Measurements from ENCODE around the gene WDR6. TPM values are rescaled to one million over a fixed set of nuclear protein-coding genes. Genes with fewer than 3 reads are reported as not detected.
"Not testable (repeated sequence)": the region's sequence is repeated elsewhere in the genome, so short reads cannot be mapped to it uniquely, and the experiment has no call there.

Gene WDR6
- polyA plus RNA-seq, 2 donors: 64.5 to 79.0 TPM

DNA sequence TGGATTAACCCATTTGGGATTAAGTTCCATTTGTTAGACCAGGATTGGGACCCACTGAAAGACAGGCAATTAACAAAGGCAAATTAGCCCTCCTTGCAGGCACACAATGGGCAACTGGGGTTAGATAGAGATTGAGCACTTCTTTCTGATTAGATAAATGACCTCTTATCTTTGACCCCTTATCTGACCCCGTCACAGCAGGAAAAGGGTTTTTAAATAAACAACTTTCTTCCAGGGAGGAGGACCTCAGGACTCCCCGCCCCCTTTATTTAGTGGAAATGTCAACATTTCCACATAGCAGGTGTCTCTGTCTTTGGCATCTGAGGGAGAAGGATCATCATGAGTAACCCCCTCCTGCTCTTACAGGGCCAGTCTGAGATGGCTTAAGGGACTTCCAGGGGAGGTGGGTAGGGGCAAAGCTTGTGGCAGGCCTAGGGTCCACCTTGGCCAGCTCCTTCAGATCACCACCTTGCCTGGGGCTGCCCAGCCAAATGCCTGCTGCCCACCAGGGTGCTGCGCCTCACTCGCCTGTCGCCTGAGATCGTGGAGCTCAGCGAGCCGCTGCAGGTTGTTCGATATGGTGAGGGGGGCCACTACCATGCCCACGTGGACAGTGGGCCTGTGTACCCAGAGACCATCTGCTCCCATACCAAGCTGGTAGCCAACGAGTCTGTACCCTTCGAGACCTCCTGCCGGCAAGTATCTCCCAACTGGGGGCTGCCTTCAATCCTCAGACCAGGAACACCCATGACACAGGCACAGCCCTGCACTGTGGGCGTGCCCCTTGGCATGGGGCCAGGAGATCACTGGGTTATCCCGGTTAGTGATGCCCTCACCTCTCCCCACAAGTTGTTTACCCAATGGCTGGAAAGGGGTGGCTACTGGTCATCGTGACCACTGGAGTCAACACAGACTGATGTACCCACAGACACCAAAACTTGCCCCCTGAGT, 2.6 kb upstream of the WDR6 start:
- H3K4me3 ChIP-seq (ENCODE audit: low read depth in 1 of 2, low read length in 2 of 2): no peak overlapping the region
- no peaks in the 10 kb centered on the region for H3K9me3 ChIP-seq (ENCODE audit: control insufficient read depth in 2 of 2, insufficient read depth in 1 of 2, low read depth in 1 of 2, low read length in 1 of 2)
- no peaks in the 10 kb centered on the region for H3K27me3 ChIP-seq (ENCODE audit: control insufficient read depth in 1 of 2, insufficient read depth in 2 of 2, low read length in 2 of 2)
- WGBS, 2 donors: 84% methylated on average over 16 of the region's 16 CpGs
- H3K27ac ChIP-seq (ENCODE audit: low read depth in 2 of 2, low read length in 1 of 2): peak overlapping the region in 1 of 2 donors; percentile 6
- H3K36me3 ChIP-seq (ENCODE audit: control insufficient read depth in 2 of 2, insufficient read depth in 2 of 2, low read length in 1 of 2): no peaks in the 10 kb centered on the region
- peaks cover 0 to 15% of the 10 kb centered on the region in 2 donors for H3K4me1 ChIP-seq (ENCODE audit: control insufficient read depth in 2 of 2, insufficient read depth in 2 of 2, low read length in 1 of 2)

DNA sequence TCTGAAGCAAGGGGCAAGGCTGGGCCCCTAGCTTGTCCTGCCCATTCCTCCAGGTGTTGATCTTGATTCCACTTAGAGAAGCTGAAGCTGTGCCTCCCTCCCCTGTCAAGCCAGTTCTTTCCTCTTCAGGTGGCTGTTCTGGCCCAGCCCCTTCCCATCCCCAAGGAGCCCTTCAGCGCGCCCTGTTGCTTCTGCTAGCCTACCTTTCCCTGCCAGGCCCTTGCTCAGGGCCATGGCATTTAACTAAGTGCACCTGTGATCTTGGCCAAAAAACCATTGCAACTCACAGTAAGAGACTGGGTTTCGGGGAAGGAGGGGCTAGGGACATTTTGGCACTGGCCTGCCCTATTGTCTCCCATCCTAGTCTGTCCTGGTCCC, 1.9 kb upstream of the WDR6 start:
- H3K27me3 ChIP-seq (ENCODE audit: control insufficient read depth in 1 of 2, insufficient read depth in 2 of 2, low read length in 2 of 2): no peaks in the 10 kb centered on the region
- peaks cover 0 to 15% of the 10 kb centered on the region in 2 donors for H3K4me1 ChIP-seq (ENCODE audit: control insufficient read depth in 2 of 2, insufficient read depth in 2 of 2, low read length in 1 of 2)
- H3K27ac ChIP-seq (ENCODE audit: low read depth in 2 of 2, low read length in 1 of 2): peak overlapping the region in 1 of 2 donors; percentile 6
- WGBS, 2 donors: 95 to 96% methylated on average over 3 of the region's 3 CpGs
- no peaks in the 10 kb centered on the region for H3K36me3 ChIP-seq (ENCODE audit: control insufficient read depth in 2 of 2, insufficient read depth in 2 of 2, low read length in 1 of 2)
- H3K9me3 ChIP-seq (ENCODE audit: control insufficient read depth in 2 of 2, insufficient read depth in 1 of 2, low read depth in 1 of 2, low read length in 1 of 2): no peaks in the 10 kb centered on the region
- no peak overlapping the region for H3K4me3 ChIP-seq (ENCODE audit: low read depth in 1 of 2, low read length in 2 of 2)

DNA sequence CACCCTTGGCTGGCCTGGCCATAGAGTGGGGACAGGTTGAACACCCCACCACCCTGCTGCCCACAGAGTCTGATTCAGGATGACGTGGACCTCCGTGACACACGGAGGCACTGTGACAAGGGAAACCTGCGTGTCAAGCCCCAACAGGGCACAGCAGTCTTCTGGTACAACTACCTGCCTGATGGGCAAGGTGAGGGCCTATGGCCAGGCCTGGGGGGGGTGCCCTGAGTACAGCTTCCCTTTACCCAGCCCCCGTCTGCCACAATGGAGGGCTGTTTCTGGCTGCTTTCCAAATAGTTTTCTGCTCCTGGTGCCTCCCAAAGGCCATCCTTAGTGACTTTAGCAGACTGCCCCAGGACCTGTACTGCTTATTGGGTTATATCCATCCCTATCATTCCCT, 1.2 kb upstream of the WDR6 start:
- H3K36me3 ChIP-seq (ENCODE audit: control insufficient read depth in 2 of 2, insufficient read depth in 2 of 2, low read length in 1 of 2): no peaks in the 10 kb centered on the region
- no peak overlapping the region for H3K4me3 ChIP-seq (ENCODE audit: low read depth in 1 of 2, low read length in 2 of 2)
- WGBS, 2 donors: 93 to 94% methylated on average over 5 of the region's 5 CpGs
- H3K27ac ChIP-seq (ENCODE audit: low read depth in 2 of 2, low read length in 1 of 2): peak overlapping the region in 1 of 2 donors; percentile 99
- peaks cover 0 to 15% of the 10 kb centered on the region in 2 donors for H3K4me1 ChIP-seq (ENCODE audit: control insufficient read depth in 2 of 2, insufficient read depth in 2 of 2, low read length in 1 of 2)
- H3K9me3 ChIP-seq (ENCODE audit: control insufficient read depth in 2 of 2, insufficient read depth in 1 of 2, low read depth in 1 of 2, low read length in 1 of 2): no peaks in the 10 kb centered on the region
- H3K27me3 ChIP-seq (ENCODE audit: control insufficient read depth in 1 of 2, insufficient read depth in 2 of 2, low read length in 2 of 2): no peaks in the 10 kb centered on the region

DNA sequence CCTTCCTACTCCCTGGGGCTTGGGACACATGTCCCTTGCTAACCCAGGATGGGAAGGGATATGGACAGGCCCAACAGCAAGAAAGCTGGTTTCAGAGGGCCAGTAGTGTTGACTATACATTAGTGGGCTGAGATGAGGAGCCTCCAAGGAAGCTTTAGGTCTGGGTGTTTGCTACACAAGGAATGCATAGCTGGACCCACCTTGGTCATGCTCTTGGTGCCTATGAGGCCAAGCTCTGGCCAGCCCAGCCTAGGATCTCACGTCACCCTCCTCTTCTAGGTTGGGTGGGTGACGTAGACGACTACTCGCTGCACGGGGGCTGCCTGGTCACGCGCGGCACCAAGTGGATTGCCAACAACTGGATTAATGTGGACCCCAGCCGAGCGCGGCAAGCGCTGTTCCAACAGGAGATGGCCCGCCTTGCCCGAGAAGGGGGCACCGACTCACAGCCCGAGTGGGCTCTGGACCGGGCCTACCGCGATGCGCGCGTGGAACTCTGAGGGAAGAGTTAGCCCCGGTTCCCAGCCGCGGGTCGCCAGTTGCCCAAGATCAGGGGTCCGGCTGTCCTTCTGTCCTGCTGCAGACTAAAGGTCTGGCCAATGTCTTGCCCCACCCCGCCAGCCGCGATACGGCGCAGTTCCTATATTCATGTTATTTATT, 653 bp upstream of the WDR6 start:
- H3K9me3 ChIP-seq (ENCODE audit: control insufficient read depth in 2 of 2, insufficient read depth in 1 of 2, low read depth in 1 of 2, low read length in 1 of 2): no peaks in the 10 kb centered on the region
- 2% methylated on average over 32 of the region's 32 CpGs for WGBS, 2 donors
- H3K4me3 ChIP-seq (ENCODE audit: low read depth in 1 of 2, low read length in 2 of 2): peak overlapping the region; percentile 72 to 75
- peak overlapping the region; percentile 97 to 99 for H3K27ac ChIP-seq (ENCODE audit: low read depth in 2 of 2, low read length in 1 of 2)
- H3K36me3 ChIP-seq (ENCODE audit: control insufficient read depth in 2 of 2, insufficient read depth in 2 of 2, low read length in 1 of 2): no peaks in the 10 kb centered on the region
- no peaks in the 10 kb centered on the region for H3K27me3 ChIP-seq (ENCODE audit: control insufficient read depth in 1 of 2, insufficient read depth in 2 of 2, low read length in 2 of 2)
- peaks cover 0 to 18% of the 10 kb centered on the region in 2 donors for H3K4me1 ChIP-seq (ENCODE audit: control insufficient read depth in 2 of 2, insufficient read depth in 2 of 2, low read length in 1 of 2)

DNA sequence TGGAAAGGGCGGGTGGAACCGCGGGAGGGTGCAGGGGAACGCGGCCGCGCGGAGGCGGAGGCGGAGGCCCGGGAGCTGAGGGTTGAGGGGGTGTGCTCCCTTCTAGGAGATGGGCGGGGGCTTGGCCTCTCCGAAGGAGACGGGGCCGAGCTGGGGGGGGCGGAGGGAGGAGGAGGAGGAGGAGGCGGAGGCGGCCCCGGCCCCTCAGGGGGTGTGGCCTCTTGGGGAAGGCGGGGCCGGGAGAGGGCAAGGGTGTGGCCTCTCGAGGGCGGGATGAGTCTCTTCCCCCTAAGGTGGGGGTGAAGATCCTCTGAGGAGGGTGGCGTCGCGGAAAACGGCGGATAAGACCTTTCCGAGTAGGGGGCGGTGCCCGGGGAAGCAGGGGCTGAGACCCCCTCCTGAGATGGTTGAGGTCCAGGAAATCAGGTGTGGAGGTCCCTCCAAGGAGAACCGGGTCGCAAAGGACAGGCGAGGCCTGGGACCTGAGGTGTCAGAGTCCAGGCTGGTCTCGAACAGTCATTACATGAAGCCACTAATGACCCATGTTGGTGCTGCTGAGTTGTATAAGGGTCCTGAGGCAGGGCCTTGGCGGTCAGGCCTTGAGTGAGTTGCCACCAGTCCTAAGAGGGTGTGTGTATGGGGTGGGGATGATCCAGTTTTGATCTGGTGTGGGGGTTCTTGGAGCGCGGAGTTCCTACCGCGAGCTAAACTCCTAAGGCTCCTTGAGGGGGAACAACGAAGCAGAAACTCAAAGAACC, 759 bp downstream of the WDR6 start:
- WGBS, 2 donors: 11 to 12% methylated on average over 39 to 41 of the region's 41 CpGs
- H3K36me3 ChIP-seq (ENCODE audit: control insufficient read depth in 2 of 2, insufficient read depth in 2 of 2, low read length in 1 of 2): peaks cover 5 to 8% of the 10 kb centered on the region in 2 donors

DNA sequence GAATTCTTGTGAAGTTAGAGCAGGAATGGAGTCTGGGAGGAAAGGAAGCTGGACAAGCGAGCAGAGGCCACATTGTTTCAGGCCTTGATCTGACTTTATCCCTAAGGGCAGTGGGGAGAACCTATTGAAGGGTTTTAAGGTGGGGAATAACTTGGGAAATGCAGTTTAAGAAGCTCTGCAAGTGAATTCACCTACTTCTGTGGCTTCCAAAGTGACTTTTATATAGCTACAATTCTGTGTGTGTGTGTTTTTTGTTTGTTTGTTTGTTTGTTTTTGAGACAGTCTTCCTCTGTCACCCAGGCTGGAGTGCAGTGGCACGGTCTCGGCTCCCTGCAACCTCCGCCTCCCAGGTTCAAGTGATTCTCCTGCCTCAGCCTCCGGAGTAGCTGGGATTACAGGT, 1.4 kb downstream of the WDR6 start:
- H3K36me3 ChIP-seq (ENCODE audit: control insufficient read depth in 2 of 2, insufficient read depth in 2 of 2, low read length in 1 of 2): peaks cover 8 to 10% of the 10 kb centered on the region in 2 donors
- not testable (repeated sequence) for H3K4me3 ChIP-seq (ENCODE audit: low read depth in 1 of 2, low read length in 2 of 2); H3K27me3 ChIP-seq (ENCODE audit: control insufficient read depth in 1 of 2, insufficient read depth in 2 of 2, low read length in 2 of 2); H3K9me3 ChIP-seq (ENCODE audit: control insufficient read depth in 2 of 2, insufficient read depth in 1 of 2, low read depth in 1 of 2, low read length in 1 of 2)
- H3K27ac ChIP-seq (ENCODE audit: low read depth in 2 of 2, low read length in 1 of 2): peak overlapping the region; percentile 97 to 99
- peaks cover 0 to 28% of the 10 kb centered on the region in 2 donors for H3K4me1 ChIP-seq (ENCODE audit: control insufficient read depth in 2 of 2, insufficient read depth in 2 of 2, low read length in 1 of 2)
- 78 to 84% methylated on average over 5 of the region's 5 CpGs for WGBS, 2 donors

More for the DNA sequence above, 759 bp downstream of the WDR6 start:
- Histone ChIP-seq H3K9me3 (ENCODE audit: control insufficient read depth in 2 of 2, insufficient read depth in 1 of 2, low read depth in 1 of 2, low read length in 1 of 2) (no peaks in the 10 kb centered on the region), H3K4me3 (ENCODE audit: low read depth in 1 of 2, low read length in 2 of 2) (peak overlapping the region; percentile 72 to 75), H3K27me3 (ENCODE audit: control insufficient read depth in 1 of 2, insufficient read depth in 2 of 2, low read length in 2 of 2) (no peaks in the 10 kb centered on the region), H3K4me1 (ENCODE audit: control insufficient read depth in 2 of 2, insufficient read depth in 2 of 2, low read length in 1 of 2) (peaks cover 0 to 25% of the 10 kb centered on the region in 2 donors), H3K27ac (ENCODE audit: low read depth in 2 of 2, low read length in 1 of 2) (peak overlapping the region; percentile 97 to 99)

DNA sequence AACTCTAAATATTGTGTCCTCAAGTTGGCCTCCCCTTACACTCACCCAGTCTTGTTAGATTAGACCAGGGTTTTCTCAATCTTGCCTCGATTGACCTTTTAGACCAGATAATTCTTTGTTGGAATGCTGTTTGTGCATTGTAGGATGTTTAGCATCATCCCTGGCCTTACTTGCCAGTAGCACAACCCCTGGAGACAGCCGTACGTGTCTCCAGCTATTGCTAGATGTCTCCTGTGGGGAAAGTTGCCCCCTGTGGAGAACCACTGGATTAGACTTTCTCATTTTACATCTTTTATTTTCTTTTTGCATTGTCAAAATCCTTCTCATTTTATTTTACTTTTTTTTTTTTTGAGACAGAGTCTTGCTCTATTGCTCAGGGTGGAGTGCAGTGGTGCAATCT, 2.2 kb downstream of the WDR6 start:
- no peak overlapping the region for H3K4me3 ChIP-seq (ENCODE audit: low read depth in 1 of 2, low read length in 2 of 2)
- H3K4me1 ChIP-seq (ENCODE audit: control insufficient read depth in 2 of 2, insufficient read depth in 2 of 2, low read length in 1 of 2): peaks cover 0 to 31% of the 10 kb centered on the region in 2 donors

DNA sequence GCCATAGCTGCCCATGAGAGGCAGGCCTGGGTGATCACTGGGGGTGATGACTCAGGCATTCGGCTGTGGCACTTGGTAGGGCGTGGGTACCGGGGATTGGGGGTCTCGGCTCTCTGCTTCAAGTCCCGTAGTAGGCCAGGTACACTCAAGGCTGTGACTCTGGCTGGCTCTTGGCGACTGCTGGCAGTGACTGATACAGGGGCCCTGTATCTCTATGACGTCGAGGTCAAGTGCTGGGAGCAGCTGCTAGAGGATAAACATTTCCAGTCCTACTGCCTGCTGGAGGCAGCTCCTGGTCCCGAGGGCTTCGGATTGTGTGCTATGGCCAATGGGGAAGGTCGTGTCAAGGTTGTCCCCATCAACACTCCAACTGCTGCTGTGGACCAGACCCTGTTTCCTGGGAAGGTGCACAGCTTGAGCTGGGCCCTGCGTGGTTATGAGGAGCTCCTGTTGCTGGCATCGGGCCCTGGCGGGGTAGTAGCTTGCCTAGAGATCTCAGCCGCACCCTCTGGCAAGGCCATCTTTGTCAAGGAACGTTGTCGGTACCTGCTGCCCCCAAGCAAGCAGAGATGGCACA, 5.3 kb downstream of the WDR6 start:
- H3K36me3 ChIP-seq (ENCODE audit: control insufficient read depth in 2 of 2, insufficient read depth in 2 of 2, low read length in 1 of 2): peaks cover 16 to 32% of the 10 kb centered on the region in 2 donors
- H3K4me3 ChIP-seq (ENCODE audit: low read depth in 1 of 2, low read length in 2 of 2): no peak overlapping the region
- peaks cover 4 to 29% of the 10 kb centered on the region in 2 donors for H3K4me1 ChIP-seq (ENCODE audit: control insufficient read depth in 2 of 2, insufficient read depth in 2 of 2, low read length in 1 of 2)
- H3K27ac ChIP-seq (ENCODE audit: low read depth in 2 of 2, low read length in 1 of 2): no peak overlapping the region
- H3K9me3 ChIP-seq (ENCODE audit: control insufficient read depth in 2 of 2, insufficient read depth in 1 of 2, low read depth in 1 of 2, low read length in 1 of 2): no peaks in the 10 kb centered on the region
- no peaks in the 10 kb centered on the region for H3K27me3 ChIP-seq (ENCODE audit: control insufficient read depth in 1 of 2, insufficient read depth in 2 of 2, low read length in 2 of 2)
- WGBS, 2 donors: 63 to 64% methylated on average over 17 of the region's 17 CpGs

More for the DNA sequence above, 2.2 kb downstream of the WDR6 start:
- peaks cover 8 to 15% of the 10 kb centered on the region in 2 donors for H3K36me3 ChIP-seq (ENCODE audit: control insufficient read depth in 2 of 2, insufficient read depth in 2 of 2, low read length in 1 of 2)
- H3K27me3 ChIP-seq (ENCODE audit: control insufficient read depth in 1 of 2, insufficient read depth in 2 of 2, low read length in 2 of 2): no peaks in the 10 kb centered on the region
- H3K27ac ChIP-seq (ENCODE audit: low read depth in 2 of 2, low read length in 1 of 2): no peak overlapping the region
- 82 to 83% methylated on average over 3 of the region's 3 CpGs for WGBS, 2 donors
- H3K9me3 ChIP-seq (ENCODE audit: control insufficient read depth in 2 of 2, insufficient read depth in 1 of 2, low read depth in 1 of 2, low read length in 1 of 2): no peaks in the 10 kb centered on the region
